Fibroblast of skin of left biceps (primary cell): ENCODE measurements around the gene SULT1A1.
"Not testable (repeated sequence)": the region's sequence is repeated elsewhere in the genome, so short reads cannot be mapped to it uniquely, and the experiment has no call there.

Experiments
- DNase-seq, 2 experiments: peaks; one replicate each; pipeline ENCODE4 v3.0.0-alpha.2; 2013; ENCODE audit warnings: low read depth in 2 of 2

The SULT1A1 gene

DNA sequence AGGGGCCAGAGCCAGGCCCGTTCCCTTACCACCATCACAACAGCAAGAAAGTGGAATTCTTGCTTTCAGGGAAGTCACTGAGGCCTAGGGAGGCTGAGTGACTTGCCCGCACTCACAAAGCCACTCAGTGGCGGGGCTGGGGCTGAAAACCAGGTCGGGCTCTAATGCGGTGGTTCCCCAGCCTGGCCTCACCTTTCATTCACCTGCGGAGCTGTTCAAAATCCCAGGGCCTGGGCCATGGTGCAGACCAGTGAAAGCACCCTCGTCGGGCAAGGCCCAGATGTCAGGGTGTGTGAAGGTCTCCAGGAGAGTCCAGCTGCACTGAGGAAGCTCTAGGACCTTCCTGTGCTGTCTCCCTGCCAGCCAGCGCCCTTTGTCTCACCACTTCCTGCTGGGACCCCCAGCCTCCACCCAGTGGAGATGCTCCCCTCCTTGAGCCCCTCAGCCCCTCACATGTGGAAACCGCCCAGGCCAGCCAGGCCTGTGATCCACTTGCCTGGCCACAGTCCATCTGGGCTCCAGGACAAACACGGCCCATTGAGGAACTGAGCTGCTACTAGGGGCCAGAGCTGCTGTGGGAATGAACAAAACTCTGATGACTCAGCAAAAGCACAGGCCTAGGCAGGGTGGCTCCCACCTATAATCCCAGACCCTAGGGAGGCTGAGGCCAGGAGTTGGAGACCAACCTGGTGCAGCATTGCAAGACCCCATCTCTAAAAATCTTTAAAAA is 812 bp downstream of the SULT1A1 start:
- DNase-seq: not testable (repeated sequence)

DNA sequence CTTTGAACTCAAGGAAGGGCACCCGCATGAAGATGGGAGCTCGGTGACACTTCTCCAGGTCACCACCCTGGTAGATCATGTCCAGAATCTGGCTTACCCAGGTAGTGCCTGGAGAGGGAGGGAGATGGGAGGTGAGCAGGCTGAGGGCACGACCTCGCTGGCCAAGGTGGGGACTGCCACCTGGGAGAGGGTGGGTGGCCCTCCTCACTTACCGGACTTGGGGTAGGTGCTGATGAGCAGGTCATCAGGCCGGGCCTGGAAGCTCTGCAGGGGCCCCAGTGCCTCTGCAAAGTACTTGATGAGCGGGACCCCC is 1.4 kb downstream of the SULT1A1 start:
- not testable (repeated sequence) for DNase-seq

DNA sequence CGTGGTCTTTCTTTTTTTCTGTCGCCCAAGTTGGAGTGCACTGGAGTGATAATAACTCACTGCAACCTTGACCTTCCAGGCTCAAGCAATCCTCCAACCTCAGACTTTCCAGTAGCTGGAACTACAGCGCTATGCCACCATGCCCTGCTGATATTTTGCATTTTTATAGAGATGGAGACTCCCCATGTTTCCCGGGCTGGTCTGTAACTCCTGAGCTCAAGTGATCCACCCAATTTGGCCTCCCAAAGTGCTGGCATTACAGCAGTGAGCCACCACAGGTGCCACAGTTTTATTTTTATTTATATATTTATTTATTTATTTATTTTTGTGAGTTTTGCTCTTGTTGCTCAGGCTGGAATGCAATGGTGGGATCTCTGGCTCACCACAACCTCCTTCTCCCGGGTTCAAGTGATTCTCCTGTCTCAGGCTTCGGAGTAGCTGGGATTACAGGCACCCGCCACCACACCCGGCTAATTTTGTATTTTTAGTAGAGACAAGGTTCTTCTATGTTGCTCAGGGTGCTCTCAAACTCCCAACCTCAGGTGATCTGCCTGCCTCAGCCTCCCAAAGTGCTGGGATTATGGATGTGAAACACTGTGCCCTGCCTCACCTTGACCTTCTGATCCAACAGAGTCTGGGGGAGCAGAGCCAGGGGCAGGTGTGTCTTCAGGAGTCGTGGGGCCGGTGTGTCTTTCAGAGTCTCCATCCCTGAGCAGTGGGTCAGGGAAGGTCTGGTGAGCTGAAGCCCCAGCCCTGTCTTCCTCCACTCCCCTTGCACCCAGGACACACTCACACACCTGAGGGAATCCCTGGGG is 2.0 kb downstream of the SULT1A1 start:
- not testable (repeated sequence) for DNase-seq

DNA sequence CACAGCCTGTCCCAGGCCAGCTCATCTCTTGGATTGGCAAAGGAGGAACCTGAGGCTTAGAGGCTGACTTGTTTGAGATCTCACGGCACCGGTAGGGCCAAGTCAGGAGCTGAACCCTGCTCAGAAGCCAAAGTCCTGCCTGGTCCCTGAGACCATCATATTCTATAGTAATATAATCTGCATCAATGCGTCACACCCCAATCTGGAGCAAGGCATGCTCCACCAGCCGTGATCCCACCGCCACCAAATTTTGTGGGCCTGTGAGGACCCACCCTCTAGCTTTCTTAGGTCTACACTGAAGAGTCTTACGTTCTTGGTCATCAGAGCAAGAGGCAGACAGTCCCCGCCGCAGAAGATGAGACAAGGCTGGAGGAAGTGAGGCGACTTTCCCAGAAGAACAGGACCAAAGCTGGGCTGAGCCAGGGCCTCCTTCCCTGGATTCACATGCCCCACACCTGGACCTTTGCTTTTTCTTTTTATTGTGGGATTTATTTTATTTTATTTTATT is 2.7 kb downstream of the SULT1A1 start:
- no peak for DNase-seq

DNA sequence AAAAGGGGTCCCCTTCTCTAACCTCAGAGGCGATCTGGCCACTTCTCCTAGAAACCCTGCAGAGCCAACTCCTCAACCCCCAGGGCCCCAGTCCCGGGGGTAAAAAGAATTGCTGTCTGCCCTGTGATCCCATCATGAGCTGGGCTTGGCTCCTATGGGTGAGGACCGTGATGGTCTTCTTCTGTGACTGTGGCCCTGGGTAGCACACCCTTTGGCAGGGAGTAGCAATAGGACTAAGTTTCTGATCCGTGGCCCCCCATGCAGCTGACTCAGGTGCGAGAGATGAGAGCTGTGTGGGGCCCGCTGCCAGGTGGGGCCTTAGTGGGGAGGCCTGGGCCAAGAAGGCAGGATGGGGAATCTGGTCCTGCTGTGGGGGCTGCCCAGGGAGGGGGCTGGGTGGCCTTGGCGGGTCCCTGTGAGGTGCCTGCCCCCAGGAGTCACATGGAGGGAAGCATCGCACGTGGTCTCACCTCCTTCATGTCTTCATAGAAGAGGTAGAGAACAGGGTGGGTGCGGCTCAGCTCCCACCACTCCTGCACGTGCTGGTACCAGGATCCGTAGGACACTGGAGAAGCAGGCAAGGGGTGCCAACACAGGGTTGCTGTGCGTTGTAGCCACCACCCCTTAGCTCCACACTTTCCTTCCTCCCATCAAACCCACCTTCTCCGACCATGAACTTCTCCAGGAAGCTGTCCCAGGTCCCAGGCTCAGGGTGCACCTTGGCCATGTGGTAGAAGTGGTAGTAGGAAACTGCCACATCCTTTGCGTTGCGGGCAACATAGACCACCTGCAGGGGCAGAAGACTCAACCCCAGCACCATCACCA is 3.3 kb downstream of the SULT1A1 start:
- no peak for DNase-seq

DNA sequence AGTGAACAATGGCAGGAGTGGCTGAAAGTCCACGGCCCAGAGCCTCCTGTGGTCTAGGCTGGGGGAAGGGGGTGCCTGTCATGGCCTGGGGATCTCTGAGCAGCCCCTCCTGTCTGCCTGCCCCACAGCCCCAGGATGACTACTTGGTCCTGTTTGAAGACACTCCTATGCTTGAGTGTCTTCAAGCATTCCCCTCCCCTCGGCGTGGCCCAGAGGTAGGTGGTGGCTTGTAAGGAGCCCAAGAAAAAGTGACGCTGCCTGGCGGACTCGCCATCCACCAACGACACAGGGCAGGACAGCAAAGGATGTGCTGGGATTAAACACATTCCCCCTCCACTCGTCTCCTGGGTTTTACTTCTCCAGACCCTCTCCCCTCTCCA is 5.7 kb downstream of the SULT1A1 start:
- no peak for DNase-seq

DNA sequence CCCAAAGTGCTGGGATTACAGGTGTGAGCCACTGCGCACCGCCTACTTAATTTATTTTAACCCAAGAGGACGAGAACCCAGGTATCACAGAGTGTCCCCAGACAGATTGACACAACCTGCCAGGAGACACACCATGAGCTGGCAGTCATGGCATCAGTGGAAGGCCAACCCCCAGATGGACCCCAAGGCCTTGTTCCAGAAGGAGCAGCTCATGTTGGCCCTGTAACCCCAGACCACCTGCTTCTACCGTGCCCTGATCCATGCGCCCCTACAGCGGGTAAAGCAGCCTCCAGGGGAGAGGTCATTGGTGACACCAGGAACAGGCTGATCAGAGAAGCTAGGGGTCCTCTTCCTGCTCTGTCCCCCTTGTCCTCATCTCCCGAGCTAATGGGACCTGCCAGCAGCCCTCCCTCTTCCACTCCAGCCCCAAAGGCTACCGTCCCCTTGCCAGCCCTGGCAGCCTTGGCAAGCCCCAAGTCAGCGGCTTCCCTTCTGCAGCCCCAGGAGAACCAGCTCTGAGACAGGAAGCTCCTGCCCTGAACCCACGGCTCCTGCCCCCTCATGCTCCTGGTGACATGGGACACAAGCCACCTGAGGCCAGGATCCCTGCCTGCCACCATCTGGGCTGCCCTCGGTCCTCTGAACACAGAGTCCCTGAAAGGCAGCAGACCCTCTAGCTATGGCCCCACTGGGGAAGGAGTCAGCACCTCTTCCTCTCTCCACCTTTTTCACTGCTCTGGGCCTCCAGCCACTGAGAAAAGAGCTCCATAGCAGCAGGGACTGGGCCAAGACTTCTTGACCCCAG is 6.3 kb downstream of the SULT1A1 start:
- no peak for DNase-seq

DNA sequence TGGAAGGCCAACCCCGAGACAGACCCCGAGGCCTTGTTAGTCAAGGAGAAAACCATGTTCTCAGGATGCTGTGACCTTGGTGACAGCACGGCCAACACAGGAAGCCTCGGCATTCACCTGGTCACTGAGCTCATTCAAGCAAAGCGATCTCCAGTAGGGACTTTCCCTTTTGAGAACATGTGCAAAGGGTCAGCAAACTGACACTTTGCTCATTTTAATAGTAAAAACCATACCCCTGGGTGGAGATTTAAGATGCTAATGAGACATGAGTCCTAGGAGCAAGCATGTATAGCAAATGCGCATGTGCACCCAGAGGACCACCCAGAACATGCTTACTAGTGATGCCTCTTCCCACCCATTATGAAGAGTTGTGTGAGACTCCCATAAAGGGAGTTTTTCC is 7.3 kb downstream of the SULT1A1 start:
- no peak for DNase-seq

DNA sequence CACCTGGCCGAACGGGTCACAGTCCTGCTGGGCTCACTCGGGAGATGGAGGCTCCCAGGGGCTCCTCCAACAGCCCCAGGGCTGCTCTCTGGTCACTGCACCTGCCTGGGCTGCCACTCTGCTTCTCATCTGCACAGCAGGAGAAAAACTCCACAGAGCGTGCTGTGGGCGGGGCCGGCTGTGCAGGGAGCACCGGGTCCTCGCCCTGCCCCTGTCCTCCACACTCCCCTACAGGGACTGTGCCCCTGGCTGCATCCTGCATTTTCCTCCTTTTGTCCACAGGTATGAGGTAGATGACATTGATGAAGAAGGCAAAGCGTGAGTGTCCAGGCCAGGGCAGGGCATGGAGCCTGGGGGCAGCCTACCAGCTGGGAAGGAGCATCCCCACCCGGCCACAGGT is 7.8 kb downstream of the SULT1A1 start:
- DNase-seq: not testable (repeated sequence)

DNA sequence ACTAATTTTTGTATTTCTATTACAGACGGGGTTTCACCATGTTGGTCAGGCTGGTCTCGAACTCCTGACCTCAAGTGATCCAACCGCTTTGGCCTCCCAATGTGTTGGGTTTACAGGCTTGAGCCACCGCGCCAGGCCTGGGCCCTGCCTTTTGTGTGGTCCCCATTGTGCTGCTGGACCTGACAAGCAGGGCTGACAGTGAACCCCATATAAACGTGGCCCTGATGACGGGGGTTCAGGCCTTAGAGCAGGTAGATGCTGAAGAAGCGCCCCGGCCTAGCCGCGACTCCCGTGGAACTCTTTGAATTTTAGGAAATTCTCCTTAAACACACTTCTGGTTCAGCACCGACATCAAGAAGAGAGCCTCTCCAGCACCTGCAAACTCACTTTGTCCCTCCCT is 8.3 kb downstream of the SULT1A1 start:
- DNase-seq: not testable (repeated sequence)

DNA sequence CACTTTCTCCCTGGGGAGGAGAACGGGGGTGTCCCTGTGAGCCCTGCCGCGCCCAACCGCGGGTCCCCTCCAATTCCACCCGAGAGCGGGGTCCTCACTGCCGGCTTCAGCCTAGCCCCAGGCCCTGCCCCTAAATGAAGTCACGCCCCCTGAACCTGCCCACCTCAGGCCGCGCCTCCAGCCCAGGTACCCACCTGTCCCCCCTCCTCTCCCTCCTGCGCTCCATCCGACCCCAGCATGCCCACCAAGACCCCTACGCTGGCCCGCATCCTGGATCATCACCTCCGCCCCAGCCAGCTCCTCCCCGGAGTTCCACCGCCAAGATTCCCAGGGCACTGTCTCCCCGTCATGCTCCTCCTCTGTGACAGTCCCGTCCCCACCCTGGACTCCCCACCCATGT is 8.9 kb downstream of the SULT1A1 start:
- not testable (repeated sequence) for DNase-seq

DNA sequence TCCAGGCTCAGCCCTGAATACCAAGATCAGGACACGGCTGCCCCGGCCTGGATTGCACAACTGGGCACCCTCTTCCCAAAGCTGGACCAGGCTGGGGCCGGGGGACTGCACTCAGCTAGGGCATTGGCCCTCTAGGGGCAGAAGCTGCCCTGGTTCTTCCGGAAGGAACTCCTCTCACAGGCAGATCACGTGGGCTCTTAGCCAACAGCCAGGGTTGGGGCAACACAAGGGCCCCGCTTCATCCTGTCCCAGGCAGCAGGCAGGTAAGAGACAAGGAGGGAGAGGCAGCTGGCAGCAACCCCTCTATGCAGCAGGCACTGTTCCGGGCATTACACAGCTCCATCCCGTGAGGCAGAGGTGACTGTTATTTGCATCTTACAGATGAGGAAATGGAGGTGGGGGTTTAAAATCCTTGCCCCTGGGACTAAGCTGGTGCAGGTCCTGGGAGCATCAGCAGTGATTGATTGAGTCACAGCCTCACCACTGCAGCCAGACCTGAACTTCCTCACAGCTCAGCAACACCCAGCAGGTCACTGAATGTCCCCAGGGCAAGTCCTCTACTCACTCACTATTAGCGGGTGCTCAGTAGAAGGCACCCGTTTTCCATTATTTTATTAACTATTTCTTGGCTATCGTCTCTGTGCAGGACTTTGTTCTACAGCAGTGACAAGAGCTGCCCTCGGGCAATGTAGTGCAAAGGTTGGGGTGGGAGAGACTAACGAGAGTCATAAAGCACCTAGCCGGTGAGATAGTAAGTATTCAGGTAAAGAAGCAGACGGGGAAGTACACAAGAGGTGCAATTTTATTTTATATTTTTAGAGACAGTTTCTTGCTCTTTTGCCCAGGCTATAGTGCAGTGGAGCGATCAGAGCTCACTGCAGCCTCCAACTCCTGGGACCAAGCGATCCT is 10.2 kb downstream of the SULT1A1 start:
- DNase-seq: not testable (repeated sequence)

DNA sequence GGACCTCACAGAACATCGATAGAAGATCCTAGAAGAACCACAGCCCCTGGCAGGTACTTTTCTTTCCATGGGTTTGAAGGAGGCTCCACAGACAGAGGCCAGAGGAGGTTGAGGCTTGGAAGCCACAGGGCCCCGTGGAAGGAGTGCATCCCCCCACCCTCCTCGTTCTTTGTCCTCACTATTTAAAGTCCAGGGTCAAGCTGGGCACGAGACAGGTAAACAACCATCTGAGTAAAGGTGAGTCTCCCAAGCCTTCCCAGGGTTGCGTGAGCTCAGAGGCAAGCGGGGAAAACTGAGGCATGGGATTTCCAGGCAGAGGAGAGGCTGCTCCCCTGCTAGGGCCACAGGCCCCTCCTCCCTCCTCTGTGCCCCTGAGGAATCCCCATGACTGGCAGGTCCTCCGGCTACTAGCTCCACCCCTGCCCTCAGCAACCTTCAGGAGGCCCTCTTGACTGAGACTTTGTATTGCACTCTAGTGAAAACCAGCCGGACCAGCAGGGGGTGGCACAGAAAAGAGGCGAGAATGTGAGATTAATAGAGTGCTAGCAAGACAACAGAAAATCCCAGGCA is 12.1 kb downstream of the SULT1A1 start:
- DNase-seq: no peak

DNA sequence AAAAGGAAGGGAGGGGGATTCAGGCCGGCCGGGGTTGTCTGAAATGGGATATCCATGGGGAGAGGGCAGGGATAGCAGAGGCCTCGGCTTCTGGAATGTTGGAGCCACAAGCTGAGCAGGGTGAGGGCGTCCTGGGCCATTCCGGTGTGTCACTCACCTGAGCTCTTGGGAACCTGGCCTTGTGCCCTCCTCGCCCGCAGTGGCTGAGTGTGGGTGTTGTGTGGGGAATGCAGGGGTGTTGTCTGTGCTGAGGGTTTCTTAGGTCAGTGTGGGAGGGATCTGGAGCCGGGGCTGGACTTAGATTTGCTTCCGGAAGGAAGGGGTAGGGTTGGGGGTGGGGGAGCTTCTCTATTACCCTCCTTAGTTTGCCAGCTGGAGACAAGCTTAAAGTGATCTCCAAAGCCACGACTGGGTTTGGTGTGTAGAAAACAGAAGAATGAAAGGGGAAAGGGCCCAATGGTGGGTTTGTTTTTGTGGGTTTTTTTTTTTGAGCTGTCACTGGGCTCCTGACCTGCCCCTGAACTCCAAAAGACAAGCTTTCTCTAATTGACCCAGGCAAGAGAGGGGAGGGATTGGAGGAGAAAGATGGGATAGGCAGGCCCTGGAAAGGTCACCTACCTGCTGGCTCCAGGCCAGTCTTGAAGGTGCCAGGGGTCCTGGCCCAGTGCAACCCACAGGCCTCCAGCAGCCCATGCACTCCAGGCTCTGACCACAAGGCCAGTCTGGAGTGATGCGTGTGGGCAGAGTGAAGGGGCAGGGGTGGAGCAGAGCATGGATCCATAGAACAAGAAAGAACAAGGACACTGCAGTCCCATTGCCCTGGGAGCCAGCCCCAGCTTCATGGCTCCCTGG is 12.8 kb downstream of the SULT1A1 start, which contains the start of gene SULT1A2:
Gene SULT1A2, minus strand, starts transcription at position 211 of the 852 bp plus-strand sequence. CDS start 1,120 bp downstream, outside the sequence.
- DNase-seq: no peak

DNA sequence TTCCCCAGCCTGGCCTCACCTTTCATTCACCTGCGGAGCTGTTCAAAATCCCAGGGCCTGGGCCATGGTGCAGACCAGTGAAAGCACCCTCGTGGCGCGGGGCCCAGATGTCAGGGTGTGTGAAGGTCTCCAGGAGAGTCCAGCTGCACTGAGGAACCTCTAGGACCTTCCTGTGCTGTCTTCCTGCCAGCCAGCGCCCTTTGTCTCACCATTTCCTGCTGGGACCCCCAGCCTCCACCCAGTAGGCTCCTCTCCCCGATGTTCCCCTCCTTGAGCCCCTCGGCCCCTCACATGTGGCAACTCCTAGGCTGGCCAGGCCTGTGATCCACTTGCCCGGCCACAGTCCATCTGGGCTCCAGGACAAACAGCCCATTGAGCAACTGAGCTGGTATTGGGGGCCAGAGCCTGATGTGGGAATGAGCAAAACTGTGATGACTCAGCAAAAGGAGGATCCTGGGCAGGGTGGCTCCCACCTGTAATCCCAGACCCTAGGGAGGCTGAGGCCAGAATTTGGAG is 13.7 kb downstream of the SULT1A1 start:
- no peak for DNase-seq

DNA sequence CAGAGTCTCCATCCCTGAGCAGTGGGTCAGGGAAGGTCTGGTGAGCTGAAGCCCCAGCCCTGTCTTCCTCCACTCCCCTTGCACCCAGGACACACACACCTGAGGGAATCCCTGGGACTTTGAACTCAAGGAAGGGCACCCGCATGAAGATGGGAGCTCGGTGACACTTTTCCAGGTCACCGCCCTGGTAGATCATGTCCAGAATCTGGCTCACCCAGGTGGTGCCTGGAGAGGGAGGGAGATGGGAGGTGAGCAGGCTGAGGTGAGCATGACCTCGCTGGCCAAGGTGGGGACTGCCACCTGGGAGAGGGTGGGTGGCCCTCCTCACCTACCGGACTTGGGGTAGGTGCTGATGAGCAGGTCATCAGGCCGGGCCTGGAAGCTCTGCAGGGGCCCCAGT is 14.4 kb downstream of the SULT1A1 start:
- not testable (repeated sequence) for DNase-seq

DNA sequence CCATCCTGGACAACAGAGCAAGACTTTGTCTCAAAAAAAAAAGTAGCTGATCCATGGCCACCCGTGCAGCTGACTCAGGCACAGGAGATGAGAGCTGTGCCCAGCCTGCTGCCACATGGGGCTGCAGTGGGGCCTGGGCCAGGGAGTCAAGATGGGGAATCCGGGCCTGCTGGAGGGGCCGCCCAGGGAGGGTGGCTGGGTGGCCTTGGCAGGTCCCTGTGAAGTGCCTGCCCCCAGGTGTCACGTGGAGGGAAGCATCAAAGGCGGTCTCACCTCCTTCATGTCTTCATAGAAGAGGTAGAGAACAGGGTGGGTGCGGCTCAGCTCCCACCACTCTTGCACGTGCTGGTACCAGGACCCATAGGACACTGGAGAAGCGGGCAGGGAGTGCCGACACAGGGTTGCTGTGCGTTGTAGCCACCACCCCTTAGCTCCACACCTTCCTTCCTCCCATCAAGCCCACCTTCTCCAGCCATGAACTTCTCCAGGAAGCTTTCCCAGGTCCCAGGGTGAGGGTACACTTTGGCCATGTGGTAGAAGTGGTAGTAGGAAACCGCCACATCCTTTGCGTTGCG is 16.8 kb downstream of the SULT1A1 start:
- no peak for DNase-seq

DNA sequence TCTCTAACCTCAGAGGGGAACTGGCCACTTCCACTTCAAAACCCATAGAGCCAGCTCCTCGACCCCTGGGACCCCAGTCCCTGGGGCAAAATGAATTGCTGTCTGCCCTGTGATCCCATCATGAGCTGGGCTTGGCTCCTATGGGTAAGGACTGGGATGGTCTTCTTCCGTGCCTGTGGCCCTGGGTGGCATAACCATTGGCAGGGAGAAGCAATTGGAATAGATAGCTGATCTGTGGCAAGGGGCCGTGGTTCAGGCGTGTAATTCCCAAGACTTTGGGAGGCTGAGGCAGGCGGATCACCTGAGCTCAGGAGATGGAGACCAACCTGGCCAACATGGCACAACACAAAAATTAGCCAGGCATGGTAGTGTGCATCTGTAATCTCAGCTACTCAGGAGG is 17.3 kb downstream of the SULT1A1 start:
- DNase-seq: no peak
